Muscle layer of duodenum (tissue), 2 donors: ENCODE results near the gene SLC13A5.
"Not testable (repeated sequence)": the region's sequence is repeated elsewhere in the genome, so short reads cannot be mapped to it uniquely, and the experiment has no call there.

Source experiments
- H3K27ac ChIP-seq: one replicate; pipeline ENCODE4 v1.7.0; 2013; ENCODE audit warnings: mild to moderate bottlenecking, low read length
- H3K27me3 ChIP-seq: one replicate; pipeline ENCODE4 v1.7.0; 2013; ENCODE audit warnings: low read depth, mild to moderate bottlenecking, control low read depth, low read length
- H3K36me3 ChIP-seq, 2 donors: one replicate each; pipeline ENCODE4 v1.7.0; 2013; ENCODE audit warnings: low read length in 2 of 2, control low read depth in 1 of 2, mild to moderate bottlenecking in 1 of 2; ENCODE audit not compliant: insufficient read depth in 2 of 2, control insufficient read depth in 1 of 2
- H3K4me1 ChIP-seq, 2 donors: one replicate each; pipeline ENCODE4 v1.7.0; 2013; ENCODE audit warnings: low read length in 2 of 2, mild to moderate bottlenecking in 2 of 2, control low read depth in 1 of 2, moderate library complexity in 1 of 2; ENCODE audit not compliant: insufficient read depth in 2 of 2, control insufficient read depth in 1 of 2
- H3K4me3 ChIP-seq, 2 donors: one replicate each; pipeline ENCODE4 v1.7.0; 2013; ENCODE audit warnings: low read length in 2 of 2, low read depth in 1 of 2, mild to moderate bottlenecking in 1 of 2
- H3K9me3 ChIP-seq, 2 donors: one replicate each; pipeline ENCODE4 v1.7.0; 2013; ENCODE audit warnings: low read length in 2 of 2, control low read depth in 1 of 2, mild to moderate bottlenecking in 1 of 2; ENCODE audit not compliant: control insufficient read depth in 1 of 2
- donor health status: healthy.

The SLC13A5 gene

DNA sequence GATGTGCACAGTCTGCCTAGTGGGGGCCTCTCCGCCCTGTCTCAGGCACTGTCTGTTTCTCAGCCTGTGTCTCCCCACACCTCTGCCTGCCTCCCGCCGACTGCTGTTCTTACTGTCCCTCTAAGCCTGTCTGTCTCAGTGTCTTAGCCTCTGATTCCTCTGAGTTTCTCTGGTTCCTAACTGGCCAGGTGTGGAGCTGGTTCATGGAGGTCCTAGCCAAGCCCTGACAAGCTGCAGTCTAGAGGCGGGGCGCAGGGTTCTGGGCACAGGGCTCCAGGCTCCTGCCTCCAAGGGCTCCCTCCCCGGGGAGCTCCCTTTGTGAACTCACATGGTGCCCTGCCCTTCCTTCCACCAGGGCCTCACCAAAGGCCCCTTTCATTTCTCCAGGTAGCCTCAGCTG lies 42.2 kb downstream of the SLC13A5 start:
- H3K27me3 ChIP-seq = no peaks in the 10 kb centered on the region
- no peaks in the 10 kb centered on the region for H3K36me3 ChIP-seq
- H3K27ac ChIP-seq = no peak overlapping the region
- no peaks in the 10 kb centered on the region for H3K9me3 ChIP-seq
- H3K4me1 ChIP-seq = no peaks in the 10 kb centered on the region
- H3K4me3 ChIP-seq = no peak overlapping the region

- H3K27ac ChIP-seq = no peak overlapping the region
- H3K4me3 ChIP-seq = no peak overlapping the region
- H3K36me3 ChIP-seq = no peaks in the 10 kb centered on the region
- no peaks in the 10 kb centered on the region for H3K9me3 ChIP-seq
- H3K4me1 ChIP-seq = no peaks in the 10 kb centered on the region
- H3K27me3 ChIP-seq = no peaks in the 10 kb centered on the region
Measured at GRCh38 chr17:6670571-6670970, 42.6 kb downstream of the SLC13A5 start.

DNA sequence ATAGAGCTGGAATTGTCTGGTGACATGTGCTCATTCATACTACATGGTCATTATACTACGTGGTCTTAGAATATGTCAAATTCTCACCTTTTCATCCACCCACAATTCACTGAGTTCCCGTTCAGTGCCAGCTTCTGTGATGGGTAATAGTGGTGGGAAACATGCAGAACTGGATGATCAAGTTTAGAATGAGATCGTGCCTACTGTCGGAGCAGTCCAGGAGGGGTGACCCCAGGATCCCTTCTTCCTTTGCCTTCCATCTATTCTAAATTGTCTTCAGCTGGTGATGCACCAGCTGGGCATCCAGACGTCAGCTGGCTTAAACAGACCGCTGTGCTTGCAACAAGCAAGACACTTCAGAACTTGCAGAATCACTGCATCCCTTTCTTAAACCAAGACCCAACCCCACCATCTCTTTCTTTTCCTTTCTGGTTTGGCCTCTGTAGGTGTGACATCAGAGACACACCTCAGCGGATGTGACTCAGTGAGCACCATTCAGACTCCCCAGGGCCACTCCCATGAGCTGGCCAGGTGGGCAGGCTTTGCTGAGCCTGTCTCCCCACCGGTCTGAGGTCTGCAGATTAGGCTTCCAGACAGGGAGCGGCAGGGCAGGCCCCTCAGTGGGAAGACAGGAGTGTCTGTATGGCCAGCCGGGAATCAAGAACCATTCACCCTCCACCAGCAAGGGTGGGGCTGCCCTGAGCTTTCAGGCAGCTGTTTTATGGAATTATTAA lies 43.5 kb downstream of the SLC13A5 start:
- no peaks in the 10 kb centered on the region for H3K4me1 ChIP-seq
- H3K27me3 ChIP-seq = no peaks in the 10 kb centered on the region
- no peak overlapping the region for H3K27ac ChIP-seq
- no peak overlapping the region for H3K4me3 ChIP-seq
- no peaks in the 10 kb centered on the region for H3K36me3 ChIP-seq
- no peaks in the 10 kb centered on the region for H3K9me3 ChIP-seq

DNA sequence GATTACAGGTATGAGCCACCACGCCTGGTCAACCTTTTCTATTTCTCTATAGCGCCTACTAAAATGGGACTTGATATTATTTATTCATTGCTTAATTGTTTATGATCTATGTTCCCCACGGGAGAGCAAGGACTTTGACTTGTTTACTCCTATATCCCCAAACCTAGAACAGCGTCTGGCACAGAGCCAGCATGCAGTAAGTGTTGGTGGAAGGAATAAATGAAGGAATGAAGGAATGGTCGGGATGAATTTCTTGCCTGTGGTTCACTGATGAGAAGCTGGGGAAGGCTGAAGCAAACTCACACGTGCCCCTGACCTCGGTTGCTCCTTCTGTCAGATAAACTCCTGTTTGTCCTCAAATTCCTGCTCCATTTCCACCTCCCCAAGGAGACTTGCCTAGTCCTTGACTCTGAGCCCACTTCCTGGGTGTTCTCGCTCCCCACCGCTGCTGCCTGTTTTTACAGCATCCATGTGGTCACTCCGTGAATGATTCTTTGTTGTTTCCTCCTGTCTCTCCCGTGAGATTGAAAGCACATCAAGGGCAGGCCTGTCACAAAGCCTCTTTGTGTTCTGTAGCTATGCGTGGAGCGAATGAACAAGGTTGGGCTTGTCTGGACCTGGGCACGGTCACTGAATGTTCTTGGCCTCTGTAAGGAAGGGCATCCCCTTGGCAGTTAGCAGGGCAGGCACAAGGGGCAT lies 44.3 kb downstream of the SLC13A5 start:
- H3K4me3 ChIP-seq = no peak overlapping the region
- no peaks in the 10 kb centered on the region for H3K27me3 ChIP-seq
- no peak overlapping the region for H3K27ac ChIP-seq
- H3K4me1 ChIP-seq = no peaks in the 10 kb centered on the region
- no peaks in the 10 kb centered on the region for H3K9me3 ChIP-seq
- H3K36me3 ChIP-seq = no peaks in the 10 kb centered on the region

DNA sequence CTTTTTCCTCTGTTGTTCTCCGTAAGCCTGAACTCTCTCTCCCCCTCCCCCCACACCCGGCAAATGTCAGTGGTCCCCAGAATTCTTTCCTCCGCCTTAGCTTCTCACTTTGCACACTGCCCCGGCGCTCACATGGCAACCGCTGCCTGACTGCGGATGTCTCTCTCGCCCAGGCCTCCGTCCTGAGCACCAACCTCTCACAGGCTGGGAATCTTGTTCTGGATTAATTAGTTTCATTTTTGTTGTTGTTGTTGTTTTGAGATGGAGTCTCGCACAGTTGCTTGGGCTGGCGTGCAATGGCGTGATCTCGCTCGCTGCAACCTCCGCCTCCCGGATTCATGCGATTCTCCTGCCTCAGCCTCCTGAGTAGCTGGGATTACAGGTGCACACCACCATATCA lies 45.0 kb downstream of the SLC13A5 start:
- no peaks in the 10 kb centered on the region for H3K4me1 ChIP-seq
- no peak overlapping the region for H3K4me3 ChIP-seq
- H3K9me3 ChIP-seq = no peaks in the 10 kb centered on the region
- H3K36me3 ChIP-seq = no peaks in the 10 kb centered on the region
- H3K27ac ChIP-seq = no peak overlapping the region
- no peaks in the 10 kb centered on the region for H3K27me3 ChIP-seq

DNA sequence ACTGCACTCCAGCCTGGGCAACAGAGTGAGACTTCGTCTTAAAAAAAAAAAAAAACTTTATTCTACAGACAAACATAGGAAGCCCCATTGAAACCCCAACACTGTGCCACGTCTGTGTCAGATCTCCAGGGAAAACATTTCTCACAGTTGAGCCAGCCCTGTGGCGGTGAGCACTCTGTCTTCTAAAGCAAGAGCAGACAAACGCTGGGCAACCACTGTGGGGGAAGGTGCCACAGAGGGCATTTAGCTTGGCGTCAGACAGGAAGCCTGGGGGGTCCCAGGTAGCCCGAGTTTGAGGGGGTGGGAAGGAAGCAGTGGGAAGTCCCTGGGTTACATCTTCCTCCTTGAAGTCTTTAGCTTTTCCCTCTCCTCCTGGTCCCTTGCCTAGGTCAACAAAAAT lies 45.7 kb downstream of the SLC13A5 start:
- Histone ChIP-seq H3K27me3 (no peaks in the 10 kb centered on the region), H3K4me1 (no peaks in the 10 kb centered on the region), H3K36me3 (no peaks in the 10 kb centered on the region), H3K9me3 (no peaks in the 10 kb centered on the region), H3K27ac (no peak overlapping the region), H3K4me3 (no peak overlapping the region)

DNA sequence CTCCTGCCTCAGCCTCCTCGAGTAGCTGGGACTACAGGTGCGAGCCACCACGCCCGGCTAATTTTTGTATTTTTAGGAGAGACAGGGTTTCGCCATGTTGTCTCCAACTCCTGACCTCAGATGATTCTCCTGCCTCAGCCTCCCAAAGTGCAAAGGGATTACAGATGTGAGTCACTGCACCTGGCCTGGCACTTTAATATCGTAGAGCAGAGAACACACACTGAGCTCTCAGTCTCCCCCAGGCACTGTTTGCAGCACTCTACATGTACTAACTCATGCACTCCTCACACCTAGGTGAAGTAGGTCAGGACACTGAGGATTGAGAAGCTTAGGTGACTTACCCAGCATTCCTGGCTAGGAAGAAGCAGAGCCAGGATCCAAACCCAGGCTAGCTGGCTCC lies 46.6 kb downstream of the SLC13A5 start:
- no peaks in the 10 kb centered on the region for H3K9me3 ChIP-seq

DNA sequence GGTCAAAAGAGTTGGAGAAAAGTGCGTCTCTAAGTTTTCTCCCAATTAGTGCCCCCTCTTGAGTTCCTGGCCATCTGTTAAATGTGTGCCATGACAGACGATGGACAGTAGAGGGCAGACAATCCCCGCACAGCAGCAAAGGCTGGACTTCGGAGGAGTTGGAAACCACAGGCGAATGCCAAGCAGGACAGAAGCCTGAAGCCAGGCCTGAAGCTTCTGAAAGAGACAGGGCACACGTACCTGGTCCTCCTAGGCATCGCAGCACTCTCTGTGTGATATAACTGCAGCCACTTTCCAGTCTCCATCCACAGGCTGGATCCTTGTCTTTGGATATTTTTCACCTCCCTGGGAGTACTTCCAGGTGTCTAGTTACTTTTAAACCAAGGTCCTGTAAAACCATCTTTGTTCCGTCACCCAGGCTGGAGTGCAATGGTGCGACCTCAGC lies 47.1 kb downstream of the SLC13A5 start:
- Histone ChIP-seq H3K27me3 (no peaks in the 10 kb centered on the region), H3K4me1 (no peaks in the 10 kb centered on the region), H3K9me3 (no peaks in the 10 kb centered on the region), H3K4me3 (no peak overlapping the region), H3K27ac (no peak overlapping the region), H3K36me3 (no peaks in the 10 kb centered on the region)

More for the DNA sequence above, 46.6 kb downstream of the SLC13A5 start:
- H3K27ac ChIP-seq = no peak overlapping the region
- H3K36me3 ChIP-seq = no peaks in the 10 kb centered on the region
- H3K27me3 ChIP-seq = no peaks in the 10 kb centered on the region
- H3K4me3 ChIP-seq = no peak overlapping the region
- no peaks in the 10 kb centered on the region for H3K4me1 ChIP-seq

GRCh38 chr17:6663200-6663599 lies 50.0 kb downstream of the SLC13A5 start:
- H3K4me1 ChIP-seq, H3K27ac ChIP-seq, H3K9me3 ChIP-seq, H3K27me3 ChIP-seq, H3K4me3 ChIP-seq, H3K36me3 ChIP-seq: not testable (repeated sequence)

- H3K4me3 ChIP-seq = no peak overlapping the region
- no peaks in the 10 kb centered on the region for H3K4me1 ChIP-seq
- H3K27me3 ChIP-seq = no peaks in the 10 kb centered on the region
- no peaks in the 10 kb centered on the region for H3K36me3 ChIP-seq
- no peaks in the 10 kb centered on the region for H3K9me3 ChIP-seq
- no peak overlapping the region for H3K27ac ChIP-seq
Measured at GRCh38 chr17:6661464-6661848, 51.7 kb downstream of the SLC13A5 start.

- no peak overlapping the region for H3K4me3 ChIP-seq
- no peaks in the 10 kb centered on the region for H3K4me1 ChIP-seq
- no peak overlapping the region for H3K27ac ChIP-seq
- H3K9me3 ChIP-seq = no peaks in the 10 kb centered on the region
- no peaks in the 10 kb centered on the region for H3K27me3 ChIP-seq
- no peaks in the 10 kb centered on the region for H3K36me3 ChIP-seq
Measured at GRCh38 chr17:6660805-6661463, 52.2 kb downstream of the SLC13A5 start.
